Measurements from ENCODE around the gene ZDHHC4. TPM values are rescaled to one million over a fixed set of nuclear protein-coding genes. Genes with fewer than 3 reads are reported as not detected.

The ZDHHC4 gene
- 47.8 to 51.5 TPM (median 49.9 TPM) in 5 replicates for total RNA-seq (2022; extraction: Qiagen RNA extraction; ENCODE audit: low read depth)

DNA sequence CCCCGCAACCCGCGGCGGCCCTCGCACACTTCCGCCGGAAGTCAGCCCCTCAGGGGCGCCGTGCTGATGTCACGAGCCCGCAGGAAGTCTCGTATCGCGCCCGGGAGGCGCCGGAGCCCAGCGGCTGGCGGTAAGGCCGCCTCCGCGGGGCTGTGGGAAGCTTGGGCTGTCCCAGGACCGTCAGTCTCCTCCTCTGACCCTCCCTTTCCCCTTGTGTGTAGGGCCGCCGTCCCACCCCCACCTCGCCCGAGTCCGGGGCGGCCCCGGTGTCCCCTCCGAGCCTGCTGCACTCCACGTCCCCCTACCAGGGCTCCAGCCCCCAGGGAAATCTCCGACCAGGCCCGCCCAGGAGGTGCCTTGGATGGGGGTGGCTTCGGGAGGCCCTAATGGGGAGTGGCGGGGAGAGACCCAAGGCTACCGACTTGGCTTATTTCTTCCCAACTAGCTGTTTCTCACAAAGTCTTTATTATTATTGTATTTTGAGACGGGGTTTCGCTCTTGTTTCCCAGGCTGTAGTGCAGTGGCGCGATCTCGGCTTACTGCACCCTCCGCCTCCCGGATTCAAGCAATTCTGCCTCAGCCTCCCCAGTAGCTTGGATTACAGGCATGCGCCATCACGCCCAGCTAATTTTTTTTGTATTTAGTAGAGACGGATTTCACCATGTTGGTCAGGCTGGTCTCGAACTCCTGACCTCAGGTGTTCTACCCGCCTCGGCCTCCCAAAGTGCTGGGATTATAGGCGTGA is at the start of gene ZDHHC4:
Gene ZDHHC4 (plus strand): TSS at position 86 of the 745 bp plus-strand sequence. CDS start 3,108 bp downstream, outside the sequence.

GRCh38 chr7:6551016-6551511 is 26.2 kb upstream of the ZDHHC4 start, which contains the start of gene GRID2IP:
Gene GRID2IP, minus strand, starts transcription at chr7:6551461. Its CDS starts 25 bp downstream, at chr7:6551436.

GRCh38 chr7:6589829-6590644 is 12.8 kb downstream of the ZDHHC4 start, which contains the start of gene INTS15:
Gene INTS15, plus strand, starts transcription at chr7:6590021. Its CDS starts 263 bp downstream, at chr7:6590284.

DNA sequence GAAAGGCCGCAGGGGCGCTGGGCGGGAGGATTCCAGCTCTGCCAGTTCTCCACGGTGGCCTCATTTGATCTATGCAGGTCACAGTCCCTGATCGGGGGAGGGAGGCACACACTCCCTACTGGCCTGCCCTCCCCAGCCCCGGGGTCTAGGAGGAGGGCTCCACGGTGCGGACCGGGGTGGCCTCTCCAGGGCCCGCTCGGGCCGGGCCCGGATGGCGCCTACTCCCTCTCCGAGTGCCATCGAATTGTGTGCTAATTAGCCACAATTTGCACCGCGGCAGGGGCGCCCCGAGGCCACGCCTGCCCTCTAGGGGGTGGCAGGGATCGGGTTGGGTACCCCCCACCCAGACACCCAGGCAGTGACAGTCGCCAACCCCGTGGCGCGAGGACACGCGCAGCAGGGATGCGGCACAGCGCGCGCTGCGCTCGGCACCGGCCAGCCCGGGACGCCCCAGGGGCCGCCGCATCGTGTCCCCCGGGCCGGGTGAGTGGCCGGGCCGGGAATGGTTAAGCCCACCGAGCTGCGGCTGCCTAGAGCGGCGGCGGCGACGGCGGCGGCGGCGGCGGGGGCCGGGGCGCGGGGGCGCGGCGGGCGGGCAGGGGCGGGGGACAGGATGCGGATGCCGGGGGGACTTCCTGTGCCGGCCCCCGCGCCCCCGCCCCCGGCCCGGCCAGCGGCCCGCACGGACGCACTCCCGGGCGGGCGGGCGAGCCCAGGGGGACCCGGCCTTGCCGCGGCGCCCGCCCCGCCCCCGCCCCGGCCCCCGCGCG is 37.9 kb downstream of the ZDHHC4 start, which contains the start of gene ZNF853:
Gene ZNF853 (plus strand): TSS at position 658 of the 770 bp plus-strand sequence. CDS start 565 bp downstream, outside the sequence.

GRCh38 chr7:6636741-6637543 is 59.7 kb downstream of the ZDHHC4 start, which contains the start of gene ZNF316:
Gene ZNF316, plus strand, starts transcription at chr7:6637318. Its CDS starts 5,092 bp downstream, at chr7:6642410.

Other genes starting within 250 kb of the ZDHHC4 start
- gene FAM220A, start 228.5 kb upstream of the ZDHHC4 start, total RNA-seq (2022; extraction: Qiagen RNA extraction; ENCODE audit: low read depth): 14.0 to 21.3 TPM (median 15.8 TPM) in 5 replicates
- 311 to 407 TPM (median 388 TPM) in 5 replicates for gene RAC1, start 202.9 kb upstream of the ZDHHC4 start, total RNA-seq (2022; extraction: Qiagen RNA extraction; ENCODE audit: low read depth)
- 21.1 to 28.4 TPM (median 26.1 TPM) in 5 replicates for gene DAGLB, start 129.5 kb upstream of the ZDHHC4 start, total RNA-seq (2022; extraction: Qiagen RNA extraction; ENCODE audit: low read depth)
- gene KDELR2, start 93.3 kb upstream of the ZDHHC4 start, total RNA-seq (2022; extraction: Qiagen RNA extraction; ENCODE audit: low read depth): 108 to 166 TPM (median 147 TPM) in 5 replicates
- gene GRID2IP, start 26.0 kb upstream of the ZDHHC4 start, total RNA-seq (2022; extraction: Qiagen RNA extraction; ENCODE audit: low read depth): 0.02 to 0.05 TPM in 2 of 5 replicates, not detected in the others
- gene INTS15, start 12.6 kb downstream of the ZDHHC4 start, total RNA-seq (2022; extraction: Qiagen RNA extraction; ENCODE audit: low read depth): 22.3 to 28.1 TPM (median 26.0 TPM) in 5 replicates
- 1.9 to 3.0 TPM (median 2.3 TPM) in 5 replicates for gene ZNF853, start 38.2 kb downstream of the ZDHHC4 start, total RNA-seq (2022; extraction: Qiagen RNA extraction; ENCODE audit: low read depth)
- gene ZNF316, start 59.9 kb downstream of the ZDHHC4 start, total RNA-seq (2022; extraction: Qiagen RNA extraction; ENCODE audit: low read depth): 12.9 to 15.2 TPM (median 13.1 TPM) in 5 replicates
- gene ZNF12, start 129.5 kb downstream of the ZDHHC4 start, total RNA-seq (2022; extraction: Qiagen RNA extraction; ENCODE audit: low read depth): 9.4 to 13.2 TPM (median 10.7 TPM) in 5 replicates
- 0.28 to 0.32 TPM in 2 of 5 replicates, not detected in the others for gene RSPH10B2, start 176.6 kb downstream of the ZDHHC4 start, total RNA-seq (2022; extraction: Qiagen RNA extraction; ENCODE audit: low read depth)
- 18.3 to 26.4 TPM (median 25.2 TPM) in 5 replicates for gene CCZ1B, start 248.8 kb downstream of the ZDHHC4 start, total RNA-seq (2022; extraction: Qiagen RNA extraction; ENCODE audit: low read depth)

All from A549 treated with DMSO at 1 μM for 4 hours (cell line).